HEK293T (cell line): ENCODE measurements around the gene STAT5B.

Experiments used
- CTCF ChIA-PET: fragments of 350-600 bp; formaldehyde crosslinking; extraction: SDS; loops from one replicate; lab custom pipeline; 2021; ENCODE audit warnings: antibody characterized with exemption, inconsistent platforms; lab: Yijun Ruan, JAX
- POLR2A ChIA-PET: fragments of 350-600 bp; formaldehyde crosslinking; extraction: SDS; loops from one replicate; lab custom pipeline; 2020; ENCODE audit warnings: antibody characterized with exemption, inconsistent platforms; lab: Yijun Ruan, JAX
- DNase-seq: peaks from one replicate; pipeline ENCODE4 v3.0.0; 2012; ENCODE audit warnings: mixed read lengths; ENCODE audit errors: extremely low spot score
- ARNT ChIP-seq: fragments of 450-650 bp; IDR thresholded peaks from 2 replicates; pipeline ENCODE4 v1.6.1; 2017; ENCODE audit warnings: mild to moderate bottlenecking
- BHLHE40 ChIP-seq: fragments of 450-650 bp; IDR thresholded peaks from 2 replicates; pipeline ENCODE4 v1.6.1; 2016; ENCODE audit warnings: mild to moderate bottlenecking, moderate library complexity, borderline replicate concordance
- CTBP1 ChIP-seq: fragments of 450-650 bp; IDR thresholded peaks from 2 replicates; pipeline ENCODE4 v1.6.1; 2016; ENCODE audit warnings: borderline replicate concordance
- ELF4 ChIP-seq: fragments of 450-650 bp; IDR thresholded peaks from 2 replicates; pipeline ENCODE4 v1.6.1; 2017; ENCODE audit warnings: antibody characterized with exemption
- FOXA1 ChIP-seq: fragments of 450-650 bp; IDR thresholded peaks from 2 replicates; pipeline ENCODE4 v1.6.1; 2016; ENCODE audit warnings: mild to moderate bottlenecking
- FOXK2 ChIP-seq: fragments of 450-650 bp; IDR thresholded peaks from 2 replicates; pipeline ENCODE4 v1.6.1; 2016; ENCODE audit warnings: mild to moderate bottlenecking
- FOXM1 ChIP-seq: fragments of 450-650 bp; IDR thresholded peaks from 2 replicates; pipeline ENCODE4 v1.6.1; 2017; ENCODE audit warnings: mild to moderate bottlenecking, borderline replicate concordance
- HDGF ChIP-seq: fragments of 450-650 bp; IDR thresholded peaks from 2 replicates; pipeline ENCODE4 v1.6.1; 2017; ENCODE audit warnings: antibody characterized with exemption, borderline replicate concordance
- L3MBTL2 ChIP-seq: fragments of 450-650 bp; conservative IDR thresholded peaks from 2 replicates; pipeline ENCODE4 v1.6.1; 2016; ENCODE audit warnings: mild to moderate bottlenecking
- LEF1 ChIP-seq: fragments of 450-650 bp; IDR thresholded peaks from 2 replicates; pipeline ENCODE4 v1.6.1; 2017; ENCODE audit warnings: mild to moderate bottlenecking, borderline replicate concordance
- NFRKB ChIP-seq: fragments of 450-650 bp; IDR thresholded peaks from 2 replicates; pipeline ENCODE4 v1.6.1; 2016; ENCODE audit warnings: mild to moderate bottlenecking, moderate library complexity
- SP1 ChIP-seq: fragments of 450-650 bp; IDR thresholded peaks from 2 replicates; pipeline ENCODE4 v1.6.1; 2017
- SUZ12 ChIP-seq: fragments of 450-650 bp; IDR thresholded peaks from 2 replicates; pipeline ENCODE4 v1.6.1; 2016; ENCODE audit warnings: mild to moderate bottlenecking
- TARDBP ChIP-seq: fragments of 450-650 bp; IDR thresholded peaks from 2 replicates; pipeline ENCODE4 v1.6.1; 2016
- ZNF384 ChIP-seq: fragments of 450-650 bp; IDR thresholded peaks from 2 replicates; pipeline ENCODE4 v1.6.1; 2016
- TF ChIP-seq, protein P1 (sequence below): fragments of 450-650 bp; IDR thresholded peaks from 2 replicates; pipeline ENCODE4 v1.6.1; 2016

Gene STAT5B

DNA sequence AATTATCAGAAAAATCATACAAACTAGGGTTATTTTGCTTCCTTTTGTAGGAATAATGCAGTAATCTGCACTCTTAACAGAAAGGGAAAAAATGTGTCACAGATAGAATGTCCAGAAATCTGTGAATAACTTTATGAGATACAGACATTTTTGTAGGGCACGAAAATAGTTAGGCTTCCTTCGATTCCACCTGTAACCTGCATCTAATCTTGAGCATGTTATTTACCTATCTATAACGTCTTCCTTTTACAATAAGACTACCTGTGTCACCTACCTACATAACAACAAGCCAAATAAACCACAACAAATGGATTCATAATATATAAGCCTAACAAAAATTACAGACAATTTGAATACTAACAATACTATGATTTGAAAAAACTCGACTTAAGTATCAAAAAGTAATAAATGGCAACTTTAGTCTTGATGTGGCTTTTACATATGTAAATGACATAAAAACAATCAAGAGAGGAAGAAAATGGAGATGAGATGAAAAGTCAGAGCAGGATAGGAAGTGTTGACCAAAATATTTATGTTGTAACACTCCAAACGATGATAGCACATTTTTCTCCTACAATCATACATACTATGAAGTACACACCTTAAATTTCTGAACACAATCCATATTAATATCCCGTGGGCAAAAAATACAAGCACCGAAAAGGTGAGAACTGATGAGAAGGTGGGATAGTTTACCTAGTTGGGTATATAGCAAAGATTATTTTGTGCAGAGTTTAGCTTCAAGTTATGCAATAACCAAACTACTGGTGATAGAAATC is 2.5 kb downstream of the STAT5B start:
- DNase-seq: no peak
- TF ChIP-seq SUZ12: no peak
- TF ChIP-seq ZNF384: no peak
- TF ChIP-seq HDGF: no peak
- no peak for TF ChIP-seq CTBP1
- ChIA-PET CTCF (no interaction called here), POLR2A (no interaction called here)

DNA sequence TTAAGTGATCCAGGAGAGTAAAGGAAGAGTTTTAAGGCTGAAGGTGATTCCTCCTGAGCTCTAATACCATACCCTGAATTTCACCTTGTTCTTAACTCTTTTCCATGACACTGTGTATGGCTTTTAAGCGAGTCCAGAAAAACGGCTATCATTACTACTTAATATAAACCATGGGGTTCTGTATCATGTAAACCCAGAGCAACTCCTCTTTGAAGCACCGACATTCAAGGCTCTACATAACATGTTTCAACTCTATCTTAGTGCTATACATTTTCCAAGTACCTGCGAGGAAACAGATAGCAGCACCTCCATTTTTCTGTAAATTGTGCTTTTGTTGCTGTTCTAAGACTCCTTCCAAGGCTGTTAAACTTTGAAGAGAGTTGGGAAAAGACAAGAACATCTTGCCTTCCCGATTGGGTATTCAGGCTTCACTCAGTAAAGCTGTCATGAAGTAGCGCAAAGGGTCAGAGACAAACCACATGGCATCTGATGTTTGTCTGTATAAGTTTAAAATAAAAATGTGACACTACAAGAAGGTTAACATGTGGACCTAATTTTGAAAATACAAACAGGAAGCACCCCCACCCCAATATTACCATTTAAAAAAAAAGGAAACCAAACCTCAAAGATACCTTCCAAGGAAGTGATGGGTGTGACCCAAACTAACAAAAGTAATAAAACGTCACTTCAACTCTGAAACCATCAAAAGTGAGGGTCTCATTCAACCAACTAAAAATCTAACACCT is 3.9 kb downstream of the STAT5B start:
- ChIA-PET CTCF (interaction anchor here (0.5 kb wide), 1 partner anchor 8 kb away, joined by 3 read pairs; no protein-coding TSS in a partner anchor), POLR2A (no interaction called here)
- TF ChIP-seq CTBP1: no peak
- DNase-seq: no peak

DNA sequence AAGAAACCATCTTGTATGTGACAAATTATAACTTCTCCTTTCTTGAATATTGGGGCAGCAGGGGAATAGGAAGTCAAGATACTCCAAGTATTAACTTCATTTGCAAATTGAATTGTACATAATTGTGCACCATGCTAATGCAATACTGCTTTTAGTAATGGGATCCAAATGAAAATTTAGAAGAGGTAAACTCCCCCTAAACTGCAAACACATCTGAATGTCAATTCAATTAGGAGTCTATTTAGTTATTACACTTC is 4.5 kb downstream of the STAT5B start:
- no peak for DNase-seq
- ChIA-PET CTCF (no interaction called here), POLR2A (interaction anchor here (1.4 to 1.9 kb wide), 2 partner anchors 49 to 151 kb away, joined by 3 to 5 read pairs; partner anchors contain the start of gene KAT2A)
- TF ChIP-seq L3MBTL2: no peak
- TF ChIP-seq BHLHE40: no peak
- TF ChIP-seq ZNF384: no peak

DNA sequence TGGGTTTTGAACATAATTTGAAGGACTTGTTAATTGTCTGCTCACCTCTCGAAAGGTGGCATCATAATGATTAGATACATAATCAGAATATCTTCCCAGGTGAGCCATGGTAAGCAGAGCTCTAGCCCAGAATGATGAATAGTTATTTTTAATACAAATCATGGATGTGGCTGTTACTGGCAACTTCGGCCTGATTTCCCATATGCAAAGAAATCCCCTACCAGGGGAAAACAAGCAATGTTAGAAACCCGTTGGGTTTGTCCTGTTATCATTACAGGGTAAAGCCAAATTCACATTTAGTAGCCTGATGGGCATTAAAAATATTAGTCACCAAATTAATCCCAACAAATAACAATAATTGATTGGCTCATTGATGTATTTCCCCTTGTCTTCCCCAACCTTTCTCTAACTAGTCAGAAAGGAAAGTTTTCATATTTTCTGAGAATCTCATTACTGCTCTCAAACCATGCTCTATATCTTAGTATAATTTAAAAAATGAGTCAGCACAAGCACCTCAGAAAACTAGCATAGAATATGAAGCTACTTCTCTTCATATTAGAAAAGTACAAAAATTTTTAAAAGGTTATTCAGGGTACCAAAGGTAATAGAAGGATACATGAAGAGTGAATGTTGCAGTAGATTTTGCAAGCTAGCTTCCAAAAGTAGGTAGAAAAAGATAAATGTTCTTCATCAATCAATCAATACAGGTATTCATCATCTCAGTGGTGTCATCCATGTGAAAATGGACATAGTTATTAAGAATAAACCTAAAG is 5.0 kb downstream of the STAT5B start:
- ChIA-PET CTCF (interaction anchor here (1.0 kb wide), 1 partner anchor 8 kb away, joined by 3 read pairs; no protein-coding TSS in a partner anchor), POLR2A (interaction anchor here (1.4 to 1.9 kb wide), 2 partner anchors 49 to 151 kb away, joined by 3 to 5 read pairs; partner anchors contain the start of gene KAT2A)
- DNase-seq: no peak
- TF ChIP-seq NFRKB (no peak), ARNT (no peak), FOXM1 (no peak)
- TF ChIP-seq, protein P1, sequence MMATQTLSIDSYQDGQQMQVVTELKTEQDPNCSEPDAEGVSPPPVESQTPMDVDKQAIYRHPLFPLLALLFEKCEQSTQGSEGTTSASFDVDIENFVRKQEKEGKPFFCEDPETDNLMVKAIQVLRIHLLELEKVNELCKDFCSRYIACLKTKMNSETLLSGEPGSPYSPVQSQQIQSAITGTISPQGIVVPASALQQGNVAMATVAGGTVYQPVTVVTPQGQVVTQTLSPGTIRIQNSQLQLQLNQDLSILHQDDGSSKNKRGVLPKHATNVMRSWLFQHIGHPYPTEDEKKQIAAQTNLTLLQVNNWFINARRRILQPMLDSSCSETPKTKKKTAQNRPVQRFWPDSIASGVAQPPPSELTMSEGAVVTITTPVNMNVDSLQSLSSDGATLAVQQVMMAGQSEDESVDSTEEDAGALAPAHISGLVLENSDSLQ: peak; percentile 16; the same call in 1 of the 2 replicates

DNA sequence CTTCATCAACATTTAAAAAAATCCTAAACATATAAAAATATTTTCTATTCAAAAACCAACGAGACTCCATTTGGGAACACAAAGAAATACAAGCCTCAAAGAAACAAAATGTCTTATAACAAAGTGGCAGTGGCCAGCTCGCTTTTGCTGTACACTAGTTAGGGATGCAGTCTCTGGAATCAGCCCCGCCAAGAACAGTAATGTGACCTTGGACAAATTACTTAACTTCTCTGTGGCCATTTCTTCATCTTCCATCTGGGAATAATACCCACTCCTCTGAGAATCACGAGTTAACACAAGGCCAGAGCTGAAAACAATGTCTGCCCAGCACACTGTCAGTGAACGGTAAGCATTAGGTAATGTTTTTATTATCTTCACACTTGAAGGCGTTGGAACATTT is 5.6 kb downstream of the STAT5B start:
- DNase-seq: no peak
- CTCF ChIA-PET: interaction anchor here (0.5 to 1.0 kb wide), 2 partner anchors 9 to 278 kb away, joined by 3 read pairs; no protein-coding TSS in a partner anchor
- POLR2A ChIA-PET: interaction anchor here (1.3 to 1.9 kb wide), 3 partner anchors 12 to 150 kb away, joined by 3 to 5 read pairs (median 5); partner anchors contain the start of gene KAT2A

DNA sequence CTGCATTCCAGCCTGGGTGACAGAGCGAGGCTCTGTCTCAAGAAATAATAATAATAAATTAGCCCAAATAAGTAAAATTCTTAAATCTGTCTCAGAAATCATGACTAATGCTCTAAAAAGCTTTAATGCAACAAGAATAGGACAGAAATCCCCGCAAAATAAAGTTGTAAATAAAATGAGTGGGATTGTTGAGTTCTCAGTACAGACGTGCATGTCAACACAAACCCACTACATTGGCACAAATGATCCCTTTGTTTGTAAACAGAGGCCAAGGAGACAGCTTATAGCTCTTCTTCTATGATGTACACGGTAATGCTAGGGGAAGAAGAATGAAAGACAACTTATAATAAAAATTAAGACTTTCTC is 6.0 kb downstream of the STAT5B start:
- CTCF ChIA-PET: interaction anchor here (0.5 to 1.0 kb wide), 2 partner anchors 10 to 278 kb away, joined by 3 read pairs; no protein-coding TSS in a partner anchor
- POLR2A ChIA-PET: interaction anchor here (1.3 to 1.9 kb wide), 2 partner anchors 11 to 48 kb away, joined by 5 read pairs; no protein-coding TSS in a partner anchor
- TF ChIP-seq ZNF384: no peak
- no peak for TF ChIP-seq CTBP1
- TF ChIP-seq FOXM1: no peak
- TF ChIP-seq SP1: no peak
- TF ChIP-seq ELF4: no peak
- no peak for TF ChIP-seq L3MBTL2
- TF ChIP-seq NFRKB: no peak
- no peak for TF ChIP-seq LEF1
- no peak for TF ChIP-seq BHLHE40
- TF ChIP-seq TARDBP: no peak
- no peak for TF ChIP-seq FOXK2
- TF ChIP-seq ARNT: no peak
- TF ChIP-seq HDGF: no peak
- TF ChIP-seq, protein P1: no peak
- TF ChIP-seq FOXA1: no peak
- no peak for TF ChIP-seq SUZ12
- DNase-seq: no peak

More for the DNA sequence above, 5.6 kb downstream of the STAT5B start:
- TF ChIP-seq SP1: no peak

DNA sequence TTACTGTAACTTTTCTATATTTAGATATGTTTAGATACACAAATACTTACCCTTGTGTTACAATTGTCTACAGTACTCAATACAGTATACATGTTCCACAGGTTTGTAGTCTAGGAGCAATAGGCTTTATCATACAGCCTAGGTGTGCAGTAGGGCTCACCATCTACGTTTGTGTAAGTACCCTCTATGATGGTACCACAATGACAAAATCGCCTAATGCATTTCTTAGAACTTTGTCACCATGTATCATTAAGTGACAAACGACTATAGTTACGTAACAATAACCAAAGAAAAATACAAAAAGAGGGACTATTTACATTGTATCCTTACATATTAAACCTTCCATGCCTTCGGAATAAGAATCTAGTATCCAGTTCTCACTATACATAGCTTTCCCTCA is 8.0 kb downstream of the STAT5B start:
- CTCF ChIA-PET: interaction anchor here (1.9 kb wide), 1 partner anchor 17 kb away, joined by 6 read pairs; no protein-coding TSS in a partner anchor
- POLR2A ChIA-PET: no interaction called here

More for the DNA sequence above, 8.0 kb downstream of the STAT5B start:
- TF ChIP-seq HDGF (no peak), ARNT (no peak), ZNF384 (no peak), NFRKB (no peak), LEF1 (no peak), TARDBP (no peak), FOXM1 (no peak), L3MBTL2 (no peak)
- DNase-seq: no peak
